NCI-H2081 (cell line): Measurements from ENCODE around the gene ENDOU.

ENCODE experiments used
- DNase-seq, 2 experiments: peaks; one replicate each; lab custom pipeline; 2025; lab: John Stamatoyannopoulos, UW

ENDOU gene

DNA sequence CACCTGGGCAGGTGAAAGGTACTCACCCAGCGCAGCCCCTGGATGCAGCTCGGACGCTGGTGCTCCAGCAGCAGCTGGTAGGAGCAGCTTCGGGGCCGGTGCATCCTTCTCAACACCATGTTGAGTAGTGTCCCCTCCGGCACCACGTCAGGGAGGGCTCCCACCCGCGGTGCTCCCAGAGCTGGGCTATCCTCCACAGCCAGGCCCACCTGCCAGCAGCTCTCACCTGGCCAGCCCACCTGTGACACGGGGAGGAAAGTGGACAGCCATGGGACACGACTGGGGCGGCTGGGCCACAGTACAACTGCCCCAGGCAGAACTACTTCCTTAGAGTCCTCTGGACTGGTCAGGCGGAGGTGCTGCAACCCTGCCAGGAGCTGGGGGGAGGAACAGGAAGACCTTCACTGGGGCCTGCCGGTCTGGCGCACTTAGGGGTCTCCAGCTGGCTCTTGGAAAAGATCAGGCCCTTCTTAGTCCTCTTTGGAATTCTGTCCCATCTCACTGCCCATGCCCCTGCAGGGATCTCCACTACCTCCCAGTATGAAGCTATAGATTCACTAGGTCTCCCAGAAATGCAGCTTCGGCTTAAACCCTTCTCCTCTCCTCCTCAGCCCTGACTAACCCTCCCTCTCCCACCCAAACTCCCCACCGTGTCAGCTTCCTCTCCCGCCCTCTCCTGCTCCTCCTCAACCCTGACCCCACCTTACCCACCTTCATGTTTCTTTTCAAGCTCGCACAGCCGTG, 32.7 kb upstream of the ENDOU start:
- DNase-seq, result no peak

- DNase-seq, result no peak
Measured at GRCh38 chr12:47757364-47757839, 32.1 kb upstream of the ENDOU start.

GRCh38 chr12:47755655-47756562, 30.6 kb upstream of the ENDOU start:
- DNase-seq, result no peak

GRCh38 chr12:47754881-47755280, 29.6 kb upstream of the ENDOU start:
- DNase-seq, result no peak

- no peak for DNase-seq
Measured at GRCh38 chr12:47754126-47754525, 28.8 kb upstream of the ENDOU start.

DNA sequence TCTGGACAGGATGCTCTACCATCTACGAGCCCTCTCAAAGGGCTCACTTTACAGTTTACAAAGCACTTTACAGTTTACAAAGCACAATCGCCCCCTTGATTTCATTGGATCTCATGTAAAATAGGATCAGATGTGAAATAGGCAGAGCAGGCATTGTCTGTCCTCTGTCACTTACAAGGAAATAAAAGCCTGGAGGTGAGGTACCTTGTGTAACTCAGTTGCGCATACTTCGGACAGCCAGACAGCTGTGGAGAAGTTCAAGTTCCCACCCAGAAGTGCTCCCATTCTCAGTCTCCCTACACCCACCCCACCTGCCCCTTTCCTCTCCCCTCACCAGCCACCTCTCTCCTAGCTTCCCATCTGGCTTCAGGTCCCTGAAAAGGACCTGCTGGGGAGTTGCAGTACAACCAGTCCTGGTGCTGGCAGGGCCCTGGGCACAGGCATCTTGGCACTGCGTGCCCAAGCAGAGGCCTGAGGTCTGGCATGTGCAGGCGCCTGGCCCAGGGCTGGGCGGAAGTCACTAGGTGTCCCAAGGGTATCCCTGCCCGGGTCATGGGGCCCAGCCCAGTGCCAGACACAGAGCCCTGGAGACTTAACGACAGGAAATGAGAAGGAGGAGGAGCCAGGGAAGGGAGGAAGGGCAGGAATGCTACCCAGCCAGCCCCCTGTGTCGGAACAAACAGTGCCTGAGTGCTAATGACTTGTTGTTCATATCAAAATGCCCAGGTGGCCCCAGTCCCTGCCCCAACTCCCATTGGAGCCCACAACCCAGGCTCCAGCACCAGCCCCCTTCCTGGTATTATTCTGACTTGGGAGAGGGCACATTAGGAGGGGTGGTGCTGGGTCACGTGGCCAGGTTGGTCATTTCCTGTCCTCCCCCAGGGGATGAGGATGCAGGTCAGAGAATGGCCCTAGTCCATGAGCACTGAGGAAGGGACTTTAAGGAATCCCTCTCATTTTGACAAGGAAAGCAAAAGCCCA, 28.0 kb upstream of the ENDOU start:
- peak in 1 of 2 experiments; percentile 18 for DNase-seq

GRCh38 chr12:47752552-47752951, 27.3 kb upstream of the ENDOU start:
- no peak for DNase-seq

DNA sequence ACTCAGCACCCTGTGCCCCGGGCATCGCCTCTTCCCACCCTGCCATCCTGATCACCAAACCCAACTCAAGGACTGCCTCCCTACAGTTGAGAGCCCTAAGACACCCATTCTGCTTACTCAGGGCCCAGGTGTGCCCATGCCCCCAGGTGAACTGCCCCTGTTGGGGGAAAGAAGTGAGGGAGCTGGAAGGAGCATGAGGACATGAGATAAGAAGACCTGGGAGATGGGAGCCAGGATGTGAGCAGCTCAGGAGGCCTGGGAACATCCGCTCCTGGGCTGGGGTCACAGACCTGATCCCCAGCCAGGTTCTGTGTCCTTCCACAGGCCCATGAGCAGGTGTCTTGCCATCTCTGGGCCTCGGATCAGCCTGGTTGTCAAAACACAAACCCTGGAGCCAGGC, 26.8 kb upstream of the ENDOU start:
- DNase-seq, result no peak

- DNase-seq, result no peak
Measured at GRCh38 chr12:47751561-47751960, 26.3 kb upstream of the ENDOU start.

DNA sequence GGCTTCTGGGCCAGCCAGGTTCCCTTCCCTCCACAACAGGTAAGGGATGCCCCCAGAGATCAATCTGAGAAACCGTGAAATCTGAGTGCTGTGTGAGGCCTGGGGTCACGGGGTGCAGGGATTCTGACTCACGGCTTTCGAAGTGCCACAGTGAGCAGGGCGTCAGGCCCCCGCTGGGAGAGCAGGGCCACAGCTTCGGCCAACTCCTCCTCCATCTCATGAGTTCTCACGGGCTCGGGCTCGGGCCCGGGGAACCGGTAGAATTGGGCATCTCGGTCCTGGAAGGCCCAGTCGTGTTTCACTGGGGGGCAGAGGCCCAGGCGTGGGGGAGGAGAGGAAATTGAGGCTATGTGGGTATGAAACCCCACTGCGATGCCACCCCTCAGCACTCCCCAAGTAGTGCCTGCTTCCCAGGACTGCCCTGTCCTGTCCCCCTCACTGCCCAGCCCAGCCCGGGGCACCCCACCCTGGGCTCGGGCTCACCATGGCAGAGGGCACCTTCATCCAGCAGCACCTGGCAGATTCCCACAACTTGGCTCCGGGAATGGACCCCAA, 25.7 kb upstream of the ENDOU start:
- DNase-seq, result no peak

DNA sequence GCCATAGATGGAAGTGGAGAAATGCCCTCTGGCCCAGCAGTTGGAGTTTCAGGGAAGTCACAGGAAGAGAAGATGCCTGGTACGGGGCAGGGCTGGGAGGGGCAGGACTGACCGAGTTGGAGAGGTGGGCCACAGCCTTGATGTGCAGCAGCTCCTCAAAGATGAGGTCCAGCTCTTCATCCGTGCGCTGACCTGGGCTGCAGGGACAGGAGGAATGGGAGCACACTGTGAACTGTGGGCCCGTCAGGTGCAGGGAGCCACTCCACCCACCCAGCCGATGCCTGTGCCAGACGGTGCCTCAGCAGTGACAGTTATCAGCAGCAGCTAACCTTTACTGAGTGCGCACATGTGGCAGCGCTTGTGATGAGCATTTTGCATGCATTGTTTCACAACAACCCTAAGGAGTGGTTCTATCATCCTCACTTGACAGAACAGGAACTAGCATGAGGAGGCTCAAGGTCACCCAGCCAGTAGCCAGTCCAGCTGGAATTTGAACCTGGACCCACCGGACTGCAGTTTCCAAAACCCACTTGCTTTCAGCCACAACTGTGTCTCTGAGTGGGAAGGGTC, 25.0 kb upstream of the ENDOU start:
- no peak for DNase-seq

GRCh38 chr12:47748899-47749298, 23.6 kb upstream of the ENDOU start:
- no peak for DNase-seq

GRCh38 chr12:47748507-47748828, 23.2 kb upstream of the ENDOU start:
- no peak for DNase-seq

- DNase-seq, result no peak
Measured at GRCh38 chr12:47747596-47748506, 22.6 kb upstream of the ENDOU start.

GRCh38 chr12:47747126-47747525, 21.8 kb upstream of the ENDOU start:
- no peak for DNase-seq

DNA sequence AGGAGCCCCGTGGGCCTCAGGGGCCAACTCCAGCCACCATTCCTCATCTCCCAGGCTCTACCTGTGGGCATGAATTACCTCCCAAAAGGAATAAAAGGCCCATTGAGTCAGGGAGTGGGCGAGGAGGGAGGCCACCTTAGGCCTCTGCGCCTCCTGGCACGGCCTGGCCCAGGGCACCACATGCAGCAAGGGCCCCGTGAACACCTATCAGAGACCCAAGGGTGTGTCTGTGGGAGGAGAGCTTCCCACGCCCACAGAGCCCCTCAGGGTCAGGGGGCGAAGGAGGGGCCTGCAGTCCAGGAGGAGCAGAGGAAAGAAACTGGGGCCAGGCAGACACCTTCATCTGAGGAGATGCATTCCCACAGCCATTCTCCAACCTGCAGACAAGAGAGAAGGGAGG, 21.2 kb upstream of the ENDOU start:
- DNase-seq, result no peak

- no peak for DNase-seq
Measured at GRCh38 chr12:47746073-47746472, 20.8 kb upstream of the ENDOU start.

DNA sequence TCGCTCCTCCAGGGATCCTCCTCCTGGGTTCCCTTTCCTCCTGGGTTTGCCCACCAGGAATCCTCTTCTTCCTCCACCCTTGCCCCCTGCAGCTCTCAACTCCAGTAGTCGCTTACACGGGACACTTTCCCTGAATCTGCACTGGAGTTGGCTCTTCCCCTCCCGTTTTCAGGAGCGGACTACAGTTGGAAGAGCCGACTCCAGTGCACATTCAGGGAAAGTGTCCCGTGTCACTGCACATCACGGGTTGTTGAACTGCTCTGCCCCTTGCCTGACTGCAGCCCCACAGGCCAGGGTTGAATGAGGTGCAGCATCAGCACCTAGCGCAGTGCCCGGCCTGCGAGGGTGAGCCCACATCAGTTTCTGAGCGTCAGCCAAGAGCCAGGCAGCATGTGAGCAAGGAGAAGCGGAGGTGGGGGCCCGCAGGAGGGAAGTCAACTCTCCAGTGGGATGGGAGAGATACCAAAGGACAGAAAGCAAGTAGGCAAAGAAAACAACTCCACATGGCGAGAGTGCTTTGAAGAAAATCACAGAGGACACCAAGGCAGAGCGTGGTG, 20.3 kb upstream of the ENDOU start:
- DNase-seq, result no peak

DNA sequence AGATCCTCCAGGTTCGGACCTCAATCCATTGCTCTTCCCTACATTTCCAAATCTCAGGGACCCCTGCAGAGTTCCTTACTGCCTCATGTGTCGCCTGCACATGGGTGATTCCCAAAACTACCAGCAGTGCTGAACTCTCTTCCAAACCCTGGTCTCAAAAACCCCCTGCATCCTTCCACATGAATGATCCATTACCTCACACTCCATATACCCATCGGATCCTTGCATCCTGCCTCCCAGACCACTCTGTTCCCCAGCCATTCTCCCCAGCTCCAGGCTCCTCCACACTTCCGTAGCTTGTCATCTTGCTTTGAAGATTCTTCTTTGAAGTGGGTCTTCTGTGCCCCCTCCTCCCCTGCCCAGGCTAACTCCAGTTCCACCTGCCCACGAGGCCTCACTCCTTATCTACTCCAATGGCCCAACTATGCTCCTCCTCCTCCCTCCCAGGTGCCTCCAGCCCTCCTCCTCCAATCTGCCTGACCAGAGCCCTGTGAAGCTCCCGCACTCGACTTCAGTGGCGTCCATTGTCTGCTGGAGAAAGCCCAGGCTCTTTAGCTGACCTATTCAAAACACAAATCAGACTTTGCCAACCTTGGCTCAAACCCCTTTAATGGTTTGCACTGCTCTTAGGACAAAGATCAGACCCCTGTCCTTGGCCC, 19.6 kb upstream of the ENDOU start:
- no peak for DNase-seq
